Caco-2 (cell line): ENCODE data around the gene SLC22A7. TPM values are rescaled to one million over a fixed set of nuclear protein-coding genes. Genes with fewer than 3 reads are reported as not detected.

Experiments
- Bru-seq: library from RNA; stranded (reverse); fragments of 400-500 nt; gene quantifications from one replicate; lab custom pipeline; 2021; lab: Mats Ljungman, UMichigan
- BruChase-seq, 2 experiments: library from RNA; stranded (reverse); fragments of 400-500 nt; gene quantifications; one replicate each; lab custom pipeline; 2021; lab: Mats Ljungman, UMichigan
- BruUV-seq: library from RNA; stranded (reverse); fragments of 400-500 nt; replicated peaks from 2 replicates; lab custom pipeline; 2021; lab: Mats Ljungman, UMichigan
- CTCF ChIA-PET: fragments of 300-600 bp; sonication (Branson Sonifier 250); formaldehyde crosslinking; loops from one replicate; lab custom pipeline; 2022; ENCODE audit warnings: antibody characterized with exemption; lab: Charles Lee
- POLR2A ChIA-PET: fragments of 300-600 bp; sonication (Branson Sonifier 250); formaldehyde crosslinking; loops from one replicate; lab custom pipeline; 2022; ENCODE audit warnings: antibody characterized with exemption; lab: Charles Lee
- DNase-seq, 2 experiments: peaks; one replicate each; pipeline versions ENCODE4 v3.0.0 to v3.0.0-alpha.2; 2020 to 2022
- H3K27me3 ChIP-seq: replicated peaks from 2 replicates; pipeline ENCODE4 v1.6.0; 2011; ENCODE audit warnings: low read length; ENCODE audit not compliant: control insufficient read depth, insufficient read depth
- H3K36me3 ChIP-seq: 2 replicates; pipeline ENCODE4 v1.5.1; 2011; ENCODE audit warnings: low read length; ENCODE audit not compliant: control insufficient read depth, insufficient read depth
- H3K4me1 ChIP-seq: fragments of 250-450 bp; sonication (Bioruptor Pico); 2 replicates; pipeline ENCODE4 v1.5.1; 2020; ENCODE audit warnings: mild to moderate bottlenecking
- H3K4me3 ChIP-seq: 2 replicates; pipeline ENCODE4 v1.5.1; 2011; ENCODE audit warnings: low read depth, mild to moderate bottlenecking, control low read depth, low read length
- H3K9me3 ChIP-seq: fragments of 250-450 bp; sonication (Bioruptor Pico); 2 replicates; pipeline ENCODE4 v1.5.1; 2020; ENCODE audit warnings: mild to moderate bottlenecking, moderate library complexity
- H3K27ac Mint-ChIP-seq: one replicate; pipeline ENCODE4 v1.8.0; 2022; ENCODE audit warnings: mixed read lengths; ENCODE audit not compliant: unreplicated experiment
- H3K27me3 Mint-ChIP-seq: one replicate; pipeline ENCODE4 v1.8.0; 2022; ENCODE audit warnings: mixed read lengths; ENCODE audit not compliant: insufficient read depth, unreplicated experiment
- H3K36me3 Mint-ChIP-seq: one replicate; pipeline ENCODE4 v1.8.0; 2022; ENCODE audit warnings: mild to moderate bottlenecking, mixed read lengths; ENCODE audit not compliant: insufficient read depth, unreplicated experiment
- H3K4me1 Mint-ChIP-seq: one replicate; pipeline ENCODE4 v1.8.0; 2022; ENCODE audit warnings: low read depth, mixed read lengths; ENCODE audit not compliant: unreplicated experiment
- H3K4me3 Mint-ChIP-seq: one replicate; pipeline ENCODE4 v1.8.0; 2022; ENCODE audit warnings: mild to moderate bottlenecking, moderate library complexity, mixed read lengths; ENCODE audit not compliant: unreplicated experiment
- H3K9me3 Mint-ChIP-seq: one replicate; pipeline ENCODE4 v1.8.0; 2022; ENCODE audit warnings: mixed read lengths; ENCODE audit not compliant: unreplicated experiment
- intact Hi-C: fragments of 100-400 bp; cut with micrococcal nuclease; formaldehyde crosslinking; loops from one replicate; pipeline ENCODE4 v1.10.0; 2022; ENCODE audit not compliant: unreplicated experiment
- long read RNA-seq: library from polyadenylated mRNA; stranded (forward); transcript quantifications from one replicate; pipeline ENCODE4 v2.0.0, GENCODE V29; 2022
- total RNA-seq: library from RNA; stranded (reverse); gene quantifications from 2 replicates; pipeline ENCODE4 v1.2.3, GENCODE V29; 2022
- TF ChIP-seq, protein P1 (sequence below), 2 experiments: fragments of 200-600 bp in 1 of 2; IDR thresholded peaks; 1 replicate in 1 of 2; 2 replicates in 1 of 2; pipeline versions ENCODE4 v1.5.1 to v1.8.0; 2011 to 2022; ENCODE audit warnings: antibody characterized with exemption in 1 of 2, control low read depth in 1 of 2, inconsistent platforms in 1 of 2, low read depth in 1 of 2, low read length in 1 of 2, mild to moderate bottlenecking in 1 of 2, moderate library complexity in 1 of 2; ENCODE audit not compliant: insufficient read depth in 1 of 2, severe bottlenecking in 1 of 2, unreplicated experiment in 1 of 2

The SLC22A7 gene, protein sequence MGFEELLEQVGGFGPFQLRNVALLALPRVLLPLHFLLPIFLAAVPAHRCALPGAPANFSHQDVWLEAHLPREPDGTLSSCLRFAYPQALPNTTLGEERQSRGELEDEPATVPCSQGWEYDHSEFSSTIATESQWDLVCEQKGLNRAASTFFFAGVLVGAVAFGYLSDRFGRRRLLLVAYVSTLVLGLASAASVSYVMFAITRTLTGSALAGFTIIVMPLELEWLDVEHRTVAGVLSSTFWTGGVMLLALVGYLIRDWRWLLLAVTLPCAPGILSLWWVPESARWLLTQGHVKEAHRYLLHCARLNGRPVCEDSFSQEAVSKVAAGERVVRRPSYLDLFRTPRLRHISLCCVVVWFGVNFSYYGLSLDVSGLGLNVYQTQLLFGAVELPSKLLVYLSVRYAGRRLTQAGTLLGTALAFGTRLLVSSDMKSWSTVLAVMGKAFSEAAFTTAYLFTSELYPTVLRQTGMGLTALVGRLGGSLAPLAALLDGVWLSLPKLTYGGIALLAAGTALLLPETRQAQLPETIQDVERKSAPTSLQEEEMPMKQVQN
- total RNA-seq, result not detected in 2 replicates
- percentile 13 among the genes with signal in this experiment for Bru-seq, nascent RNA
- BruChase-seq, experiment 1, labeled RNA remaining after a 2-hour chase, result percentile 23 among the genes with signal in this experiment
- percentile 15 among the genes with signal in this experiment for BruChase-seq, experiment 2, labeled RNA remaining after a 6-hour chase
- long read RNA-seq, result 0 reads

GRCh38 chr6:43297644-43298564 is at the start of gene SLC22A7:
Gene SLC22A7 (plus strand): TSS chr6:43298260. CDS start chr6:43298359, 99 bp downstream.
- Histone ChIP-seq H3K27me3 (no peaks in the 10 kb centered on the region), H3K9me3 (no peaks in the 10 kb centered on the region), H3K36me3 (no peaks in the 10 kb centered on the region), H3K4me3 (no peak within 1 kb of the TSS), H3K4me1 (no peaks in the 10 kb centered on the region)
- intact Hi-C loops, result no loop called here
- no peak within 1 kb of the TSS for H3K4me3 Mint-ChIP-seq
- POLR2A ChIA-PET, result interaction anchor here (0.7 kb wide), 1 partner anchor 18 kb away, joined by 7 read pairs; no protein-coding TSS in a partner anchor
- H3K27me3 Mint-ChIP-seq, result no peaks in the 10 kb centered on the region
- H3K36me3 Mint-ChIP-seq, result no peaks in the 10 kb centered on the region
- DNase-seq, result no peak
- TF ChIP-seq, protein P1, sequence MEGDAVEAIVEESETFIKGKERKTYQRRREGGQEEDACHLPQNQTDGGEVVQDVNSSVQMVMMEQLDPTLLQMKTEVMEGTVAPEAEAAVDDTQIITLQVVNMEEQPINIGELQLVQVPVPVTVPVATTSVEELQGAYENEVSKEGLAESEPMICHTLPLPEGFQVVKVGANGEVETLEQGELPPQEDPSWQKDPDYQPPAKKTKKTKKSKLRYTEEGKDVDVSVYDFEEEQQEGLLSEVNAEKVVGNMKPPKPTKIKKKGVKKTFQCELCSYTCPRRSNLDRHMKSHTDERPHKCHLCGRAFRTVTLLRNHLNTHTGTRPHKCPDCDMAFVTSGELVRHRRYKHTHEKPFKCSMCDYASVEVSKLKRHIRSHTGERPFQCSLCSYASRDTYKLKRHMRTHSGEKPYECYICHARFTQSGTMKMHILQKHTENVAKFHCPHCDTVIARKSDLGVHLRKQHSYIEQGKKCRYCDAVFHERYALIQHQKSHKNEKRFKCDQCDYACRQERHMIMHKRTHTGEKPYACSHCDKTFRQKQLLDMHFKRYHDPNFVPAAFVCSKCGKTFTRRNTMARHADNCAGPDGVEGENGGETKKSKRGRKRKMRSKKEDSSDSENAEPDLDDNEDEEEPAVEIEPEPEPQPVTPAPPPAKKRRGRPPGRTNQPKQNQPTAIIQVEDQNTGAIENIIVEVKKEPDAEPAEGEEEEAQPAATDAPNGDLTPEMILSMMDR (IDR thresholded peaks at IDR 0.05; ENCODE audit: insufficient read depth in 1 of 2, low read depth in 1 of 2, low read length in 1 of 2, severe bottlenecking in 1 of 2, unreplicated experiment in 1 of 2), result no peak
- no peaks in the 10 kb centered on the region for H3K9me3 Mint-ChIP-seq
- H3K27ac Mint-ChIP-seq, result no peak within 1 kb of the TSS
- CTCF ChIA-PET, result no interaction called here
- no TSS peak for BruUV-seq
- H3K4me1 Mint-ChIP-seq, result no peaks in the 10 kb centered on the region

GRCh38 chr6:43248791-43249190 is 49.3 kb upstream of the SLC22A7 start:
- Histone ChIP-seq H3K27me3 (no peaks in the 10 kb centered on the region; the same call in 1 of the 2 replicates), H3K36me3 (no peaks in the 10 kb centered on the region), H3K9me3 (no peaks in the 10 kb centered on the region), H3K4me1 (peaks cover 9% of the 10 kb centered on the region; the same call in 1 of the 2 replicates), H3K4me3 (no peak overlapping the region)
- H3K4me1 Mint-ChIP-seq, result peaks cover 7% of the 10 kb centered on the region
- no peak for DNase-seq
- no peak overlapping the region for H3K4me3 Mint-ChIP-seq
- TF ChIP-seq, protein P1 (IDR thresholded peaks at IDR 0.05; ENCODE audit: insufficient read depth in 1 of 2, low read depth in 1 of 2, low read length in 1 of 2, severe bottlenecking in 1 of 2, unreplicated experiment in 1 of 2), result no peak
- ChIA-PET POLR2A (no interaction called here), CTCF (no interaction called here)
- no peak overlapping the region for H3K27ac Mint-ChIP-seq
- intact Hi-C loops, result no loop called here
- H3K9me3 Mint-ChIP-seq, result no peaks in the 10 kb centered on the region
- H3K36me3 Mint-ChIP-seq, result no peaks in the 10 kb centered on the region
- peaks cover 5% of the 10 kb centered on the region for H3K27me3 Mint-ChIP-seq
- BruUV-seq, result no TSS peak
